RKO (cell line): ENCODE results near the gene FNIP1.
"Not testable (repeated sequence)": the region's sequence is repeated elsewhere in the genome, so short reads cannot be mapped to it uniquely, and the experiment has no call there.

Experiments
- DNase-seq: peaks from one replicate; pipeline ENCODE4 v3.0.0-alpha.2; 2016; ENCODE audit warnings: low spot score

FNIP1 gene

DNA sequence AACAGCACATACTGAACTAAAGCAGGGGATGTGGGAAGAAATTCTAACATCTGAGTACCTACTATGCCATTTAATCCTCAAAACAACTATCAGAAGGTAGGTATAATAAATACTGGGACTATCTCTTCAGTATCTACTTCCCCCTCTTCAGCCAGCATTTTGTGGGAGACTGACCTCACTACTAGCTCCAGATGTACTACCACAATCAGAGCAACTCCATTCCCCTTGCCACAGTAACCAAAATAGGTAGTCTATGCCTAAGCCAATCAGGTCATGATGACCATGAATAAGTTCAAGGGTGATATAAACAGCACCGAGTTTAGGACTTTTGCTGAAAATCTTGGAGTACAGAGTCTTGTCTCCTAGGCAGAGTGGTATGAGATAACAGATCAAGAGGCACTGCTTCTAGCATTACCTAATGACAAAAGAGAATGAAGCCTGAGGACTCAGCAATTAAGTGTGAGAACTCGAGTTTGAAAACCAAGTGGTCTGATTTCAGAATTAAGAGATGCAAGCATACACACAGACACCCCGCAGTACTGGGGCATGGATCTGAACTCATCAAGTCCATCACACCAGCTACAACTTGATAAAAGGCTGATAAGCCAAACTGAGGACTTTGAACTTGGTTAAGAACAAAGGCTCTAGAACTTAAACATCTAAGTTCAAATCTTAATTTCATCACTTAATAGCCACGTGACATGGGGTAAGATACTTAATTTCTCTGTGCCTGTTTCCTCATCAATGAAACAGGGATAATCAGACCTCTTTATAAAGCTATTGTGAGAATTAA is 9.7 kb downstream of the FNIP1 start:
- DNase-seq: no peak

DNA sequence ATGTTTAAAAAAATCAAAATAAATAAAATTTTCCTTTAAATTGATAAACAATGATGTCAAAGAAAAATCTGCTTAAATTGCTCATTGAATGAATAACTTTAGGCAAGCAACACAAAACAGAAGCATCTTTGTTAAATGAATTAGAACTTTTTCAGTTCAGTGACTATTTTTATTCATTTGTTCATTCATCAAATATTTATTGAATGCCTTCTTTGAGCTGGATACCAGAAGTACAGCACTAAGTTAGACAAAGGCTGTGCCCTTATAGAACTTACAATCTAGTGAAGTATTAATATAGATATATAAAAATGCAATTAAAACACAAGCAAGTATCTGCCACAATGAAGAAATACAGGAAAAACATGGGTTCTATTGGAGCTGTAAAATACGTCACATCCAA is 10.8 kb downstream of the FNIP1 start:
- no peak for DNase-seq

DNA sequence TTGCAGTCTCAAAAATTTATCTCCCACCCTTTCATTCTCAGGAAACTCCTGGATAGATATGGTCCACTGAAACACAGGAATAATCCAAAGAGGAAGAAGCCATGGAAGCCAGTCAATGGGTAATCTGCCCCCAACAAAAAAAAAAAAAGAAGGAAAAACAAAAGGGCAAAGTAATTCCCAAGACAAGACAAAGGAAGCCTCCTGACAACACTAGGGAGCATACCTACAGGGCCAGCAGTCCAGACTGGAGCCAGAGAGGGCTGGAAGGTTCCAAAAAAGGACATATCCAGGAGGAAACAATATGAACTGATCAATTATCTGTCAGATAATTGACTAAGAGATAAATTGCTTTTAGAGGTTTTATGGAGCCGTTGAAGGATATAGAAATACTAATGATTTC is 12.9 kb downstream of the FNIP1 start:
- no peak for DNase-seq

DNA sequence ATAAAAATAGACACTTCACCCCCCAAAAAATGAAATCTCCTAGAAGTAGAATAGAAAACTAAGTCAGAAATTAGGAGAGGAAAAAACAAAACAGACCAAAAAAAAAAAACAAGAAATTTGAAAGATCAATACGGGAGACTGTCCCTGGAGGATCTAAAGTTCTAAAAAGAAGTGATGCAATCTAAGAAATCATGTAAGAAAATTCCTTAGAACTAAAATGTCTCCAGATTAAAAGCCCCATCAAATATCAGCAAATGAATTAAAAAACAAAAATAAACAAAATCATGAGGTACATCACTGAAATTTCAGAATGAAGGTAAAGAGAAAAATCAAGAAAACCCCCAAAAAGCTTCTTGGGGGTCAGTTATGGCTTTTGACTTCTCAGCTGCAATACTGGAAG is 13.5 kb downstream of the FNIP1 start:
- DNase-seq: no peak

DNA sequence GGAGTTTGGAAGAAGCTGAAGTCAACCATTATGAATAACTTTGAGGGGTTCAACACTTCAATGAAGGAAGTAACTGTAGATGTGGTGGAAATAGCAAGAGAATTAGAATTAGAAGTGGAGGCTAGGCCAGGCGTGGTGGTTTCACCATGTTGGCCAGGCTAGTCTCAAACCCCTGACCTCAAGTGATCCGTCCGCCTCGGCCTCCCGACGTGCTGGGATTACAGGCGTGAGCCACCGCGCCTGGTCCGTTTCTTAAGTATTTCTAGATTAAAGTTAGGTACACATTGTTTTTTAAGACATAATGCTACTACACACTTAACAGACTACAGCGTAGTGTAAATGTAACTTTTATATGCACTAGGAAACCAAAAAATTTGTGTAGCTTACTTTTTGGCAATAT is 14.1 kb downstream of the FNIP1 start:
- no peak for DNase-seq

DNA sequence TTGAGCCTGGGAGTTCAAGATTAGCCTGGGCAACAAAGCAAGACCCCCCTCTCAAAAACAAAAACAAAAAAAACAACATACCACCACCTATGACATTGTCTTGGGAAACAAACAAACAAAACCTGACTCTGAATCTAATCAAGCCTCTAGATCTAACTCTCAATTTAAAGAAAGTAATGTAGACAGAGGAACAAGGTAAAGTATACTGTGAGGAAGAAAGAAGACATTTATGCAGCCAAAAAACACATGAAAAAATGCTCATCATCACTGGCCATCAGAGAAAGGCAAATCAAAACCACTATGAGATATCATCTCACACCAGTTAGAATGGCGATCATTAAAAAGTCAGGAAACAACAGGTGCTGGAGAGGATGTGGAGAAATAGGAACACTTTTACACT is 18.7 kb downstream of the FNIP1 start:
- not testable (repeated sequence) for DNase-seq

DNA sequence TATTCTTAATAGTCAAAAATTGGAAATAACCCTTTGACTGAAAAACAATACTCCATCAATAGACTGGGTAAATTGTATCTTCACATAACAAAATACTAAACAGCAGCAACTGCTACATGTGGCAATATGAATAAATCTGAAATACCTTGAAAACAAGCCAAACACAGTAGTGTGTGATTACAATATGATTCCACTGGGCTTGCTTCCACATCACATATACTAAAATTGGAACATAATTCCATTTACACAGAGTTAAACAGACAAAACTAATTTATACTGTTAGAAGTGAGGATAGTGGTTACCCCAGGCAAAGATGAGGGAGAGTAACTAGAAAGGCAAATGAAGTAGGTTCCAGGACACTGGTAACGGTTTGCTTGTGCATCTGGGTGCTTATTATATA is 20.4 kb downstream of the FNIP1 start:
- DNase-seq: no peak

DNA sequence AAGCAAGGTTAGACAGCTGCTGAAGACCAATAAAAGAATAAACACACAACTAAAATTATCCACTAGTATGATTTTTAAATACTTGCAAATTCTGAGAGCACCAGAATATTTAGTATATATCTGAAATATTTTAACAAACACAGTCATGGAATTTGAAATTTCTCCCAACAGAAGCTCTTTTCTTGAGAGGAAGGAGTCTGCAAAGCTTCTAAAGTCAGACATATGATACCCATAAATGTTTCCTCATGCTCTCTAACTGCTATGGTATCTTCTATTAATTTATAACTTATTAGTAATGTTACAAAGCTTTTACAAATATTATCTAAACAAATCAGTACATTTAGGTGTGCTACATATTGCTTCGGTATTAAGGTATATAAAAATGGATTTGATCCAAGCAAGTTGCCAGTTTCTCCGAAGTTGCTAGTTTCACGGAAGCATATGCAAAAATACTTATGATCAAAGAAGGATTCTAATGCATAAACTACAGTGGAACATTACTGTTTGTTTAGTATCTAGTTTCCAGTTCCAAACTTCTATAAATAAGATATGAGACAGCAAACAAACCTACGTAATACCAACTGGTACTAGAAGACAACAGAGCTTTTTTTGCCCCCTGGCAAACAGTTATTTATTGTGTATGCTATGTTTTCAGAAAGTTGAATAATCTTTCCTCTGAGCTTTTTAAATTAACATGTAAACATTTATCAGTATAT is 22.0 kb downstream of the FNIP1 start:
- no peak for DNase-seq

DNA sequence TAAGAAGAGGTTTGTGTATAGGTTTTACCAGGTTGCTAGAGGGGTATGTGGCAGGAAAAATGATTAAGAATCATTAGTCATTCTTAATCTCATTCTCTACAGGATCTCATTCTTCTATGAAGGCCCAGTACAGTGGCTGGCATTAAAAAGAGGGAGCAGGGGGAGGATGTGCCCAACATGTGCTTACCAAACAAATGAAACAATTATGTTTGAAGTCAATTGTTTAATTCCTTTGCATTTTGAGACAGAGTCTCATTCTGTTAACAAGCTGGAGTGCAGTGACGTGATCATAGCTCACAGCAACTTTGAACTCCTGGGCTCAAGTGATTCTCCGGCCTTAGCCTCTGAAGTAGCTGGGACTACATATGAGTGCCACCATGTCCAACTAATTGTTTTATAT is 23.0 kb downstream of the FNIP1 start:
- DNase-seq: no peak

DNA sequence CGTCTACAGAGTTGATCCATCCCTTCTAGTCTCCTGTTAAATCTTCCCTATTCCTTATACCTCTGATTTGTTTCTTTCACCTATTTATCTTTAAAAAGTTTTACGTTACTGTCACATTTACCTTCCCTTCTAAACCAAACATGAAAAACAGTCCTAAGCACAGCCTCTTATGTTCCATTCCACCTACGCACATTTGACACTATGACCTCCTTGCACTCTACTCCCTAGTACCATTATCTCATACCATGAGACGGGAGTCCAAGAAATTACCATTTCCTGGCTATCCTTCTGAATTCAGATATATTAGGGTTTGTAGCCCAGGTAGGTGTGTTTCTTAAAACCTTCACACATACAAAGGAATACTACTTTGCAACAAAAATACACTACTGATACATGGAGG is 25.1 kb downstream of the FNIP1 start:
- no peak for DNase-seq

DNA sequence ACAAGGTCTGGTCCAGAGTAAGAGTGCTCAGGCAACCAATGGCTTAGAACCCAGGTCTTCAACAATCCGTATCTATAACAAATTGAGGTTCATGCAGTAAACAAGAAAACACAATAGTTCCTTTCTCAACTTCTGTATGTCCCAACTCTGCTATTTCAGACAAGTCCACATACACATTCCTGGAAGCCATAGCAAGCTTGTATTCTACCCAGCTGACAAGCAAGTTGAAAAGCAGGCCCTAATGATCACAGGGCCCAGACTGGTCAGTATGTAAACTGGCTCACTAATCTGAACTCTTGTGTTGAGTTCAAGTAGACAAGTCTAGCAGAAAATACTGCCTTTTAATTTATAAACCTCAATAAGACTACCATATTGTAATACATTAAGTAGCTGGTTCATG is 26.9 kb downstream of the FNIP1 start:
- no peak for DNase-seq

DNA sequence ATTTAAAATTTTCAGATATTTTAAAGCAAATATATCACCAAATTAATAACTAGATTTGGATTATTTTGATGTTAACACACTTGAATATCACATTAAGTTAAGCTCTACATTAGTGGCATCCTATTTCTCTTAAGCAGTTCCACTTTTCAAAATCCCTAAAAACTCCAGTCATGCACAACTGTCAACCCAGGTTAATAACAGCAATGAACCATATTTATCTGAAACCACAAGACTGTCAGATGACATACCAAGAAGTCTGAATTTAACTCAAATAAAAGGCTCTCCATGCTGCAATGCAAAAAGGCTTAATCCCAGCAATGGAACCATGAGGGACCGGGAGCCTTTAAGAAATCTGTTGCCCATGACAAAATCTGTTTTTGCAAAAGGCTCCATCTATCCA is 27.5 kb downstream of the FNIP1 start:
- DNase-seq: no peak

DNA sequence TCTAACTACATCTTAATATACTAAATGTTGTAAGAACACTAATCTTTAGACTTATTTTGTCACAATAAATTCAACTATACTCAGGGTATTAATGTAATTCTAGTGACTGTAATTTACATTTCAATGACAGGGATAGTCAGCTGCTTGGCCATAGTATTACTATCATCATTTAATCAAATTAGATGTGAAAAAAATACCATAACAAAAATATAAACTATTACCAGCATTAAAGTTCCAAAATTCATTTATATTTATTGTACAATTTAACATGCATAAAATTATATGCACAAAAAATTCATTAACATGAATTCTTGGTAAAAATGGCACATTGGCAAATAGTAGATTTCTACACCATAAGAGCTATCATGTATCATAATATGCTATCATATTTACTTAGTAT is 28.9 kb downstream of the FNIP1 start:
- no peak for DNase-seq

DNA sequence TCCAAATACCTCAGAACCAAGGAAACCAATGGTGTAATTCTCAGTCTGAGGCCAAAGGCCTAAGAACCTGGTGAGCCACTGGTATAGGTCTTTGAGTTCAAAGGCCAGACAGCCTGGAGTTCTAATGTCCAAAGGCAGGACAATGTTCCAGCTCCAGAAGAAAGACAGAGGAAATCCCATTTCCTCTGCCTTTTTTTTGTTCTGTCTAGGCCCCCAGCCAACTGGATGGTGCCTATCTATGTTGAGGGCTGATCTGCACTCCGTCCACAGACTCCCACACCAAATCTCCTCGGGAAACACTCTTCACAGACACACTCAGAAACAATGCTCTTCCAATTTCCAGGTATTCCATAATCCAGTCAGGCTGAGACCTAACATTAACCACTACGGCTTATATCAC is 30.1 kb downstream of the FNIP1 start:
- no peak for DNase-seq

DNA sequence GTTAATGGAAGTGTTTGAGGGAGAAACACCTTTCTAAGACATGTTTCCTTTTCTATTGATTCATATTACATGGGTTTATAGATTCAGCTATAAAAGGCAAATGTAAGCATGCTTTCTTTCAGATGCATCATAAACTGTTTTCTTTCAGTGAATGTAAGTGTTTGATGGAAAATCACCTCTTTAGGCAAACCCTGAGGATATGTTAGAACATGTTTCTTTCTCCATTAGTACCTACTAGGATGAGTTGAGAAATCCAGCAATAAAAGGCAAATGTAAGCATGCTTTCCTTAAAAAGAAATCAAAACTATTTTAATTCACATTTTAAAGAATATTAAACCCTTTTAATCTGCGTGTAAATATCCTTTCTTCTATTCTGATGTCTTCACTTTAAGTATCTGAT is 31.6 kb downstream of the FNIP1 start:
- DNase-seq: no peak

DNA sequence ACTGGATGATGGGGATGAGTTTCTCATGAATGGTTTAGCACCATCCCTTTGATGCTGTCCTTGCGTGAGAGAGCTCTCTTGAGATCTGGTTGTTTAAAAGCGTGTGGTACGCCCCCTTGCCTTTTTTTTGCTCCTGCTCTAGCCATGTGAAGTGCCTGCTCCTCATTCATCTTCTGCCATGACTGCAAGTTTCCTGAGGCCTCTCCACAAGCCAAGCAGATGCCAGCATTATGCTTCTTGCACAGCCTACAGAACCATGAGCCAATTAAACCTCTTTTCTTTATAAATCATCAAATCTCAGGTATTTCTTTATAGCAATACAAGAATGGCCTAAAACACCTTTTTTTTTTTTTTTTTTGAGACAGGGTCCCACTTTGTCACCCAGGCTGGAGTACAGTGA is 32.8 kb downstream of the FNIP1 start:
- no peak for DNase-seq

DNA sequence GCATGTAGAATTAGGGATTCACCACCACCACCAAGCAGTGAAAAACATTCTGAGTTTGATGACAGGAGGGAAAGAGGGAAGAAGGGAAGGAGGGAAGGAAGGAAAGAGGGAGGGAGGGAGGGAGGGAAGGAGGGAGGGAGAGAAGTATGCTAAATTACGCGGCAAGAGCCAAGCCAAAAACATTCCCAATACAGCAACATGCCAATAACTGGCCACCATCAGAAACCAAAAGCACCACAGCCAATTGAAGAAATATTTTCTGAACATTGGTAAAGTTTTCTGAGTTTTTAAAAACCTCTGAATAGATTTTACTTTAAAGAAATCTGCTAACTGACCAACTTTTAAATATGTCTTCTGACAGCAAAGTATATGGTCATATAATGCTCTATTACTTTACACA is 36.0 kb downstream of the FNIP1 start:
- DNase-seq: no peak

DNA sequence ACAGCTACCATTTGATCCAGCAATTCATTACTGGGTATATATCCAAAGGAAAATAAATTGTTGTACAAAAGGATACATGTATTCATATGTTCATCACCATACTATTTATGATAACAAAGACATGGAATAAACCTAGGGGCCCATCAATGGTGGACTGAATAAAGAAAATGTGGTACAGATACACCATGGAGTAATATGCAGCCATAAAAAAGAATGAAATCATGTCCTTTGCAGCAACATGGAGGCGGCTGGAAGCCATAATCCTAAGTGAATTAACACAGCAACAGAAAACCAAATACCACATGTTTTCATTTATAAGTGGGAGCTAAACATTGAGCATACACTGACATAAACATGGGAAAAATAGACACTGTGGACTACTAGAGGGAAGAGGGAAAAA is 37.1 kb downstream of the FNIP1 start:
- no peak for DNase-seq

DNA sequence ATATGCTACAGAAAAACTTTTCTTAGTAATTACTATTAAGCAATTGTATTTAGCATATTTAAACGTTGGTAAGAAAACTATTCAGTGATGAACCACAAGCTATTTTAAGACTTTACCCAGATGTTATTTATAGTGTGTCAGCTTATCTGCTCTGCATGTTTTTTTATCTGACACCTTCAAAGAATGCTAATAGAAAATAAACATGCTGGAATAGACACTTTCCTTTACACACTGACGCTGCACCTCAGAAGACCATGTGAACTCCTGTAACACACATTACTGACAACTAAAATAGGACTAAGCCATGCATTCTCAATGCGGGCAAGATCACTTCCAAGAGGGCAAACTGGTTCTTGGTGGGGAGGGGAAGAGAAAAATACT is 38.3 kb downstream of the FNIP1 start:
- no peak for DNase-seq

DNA sequence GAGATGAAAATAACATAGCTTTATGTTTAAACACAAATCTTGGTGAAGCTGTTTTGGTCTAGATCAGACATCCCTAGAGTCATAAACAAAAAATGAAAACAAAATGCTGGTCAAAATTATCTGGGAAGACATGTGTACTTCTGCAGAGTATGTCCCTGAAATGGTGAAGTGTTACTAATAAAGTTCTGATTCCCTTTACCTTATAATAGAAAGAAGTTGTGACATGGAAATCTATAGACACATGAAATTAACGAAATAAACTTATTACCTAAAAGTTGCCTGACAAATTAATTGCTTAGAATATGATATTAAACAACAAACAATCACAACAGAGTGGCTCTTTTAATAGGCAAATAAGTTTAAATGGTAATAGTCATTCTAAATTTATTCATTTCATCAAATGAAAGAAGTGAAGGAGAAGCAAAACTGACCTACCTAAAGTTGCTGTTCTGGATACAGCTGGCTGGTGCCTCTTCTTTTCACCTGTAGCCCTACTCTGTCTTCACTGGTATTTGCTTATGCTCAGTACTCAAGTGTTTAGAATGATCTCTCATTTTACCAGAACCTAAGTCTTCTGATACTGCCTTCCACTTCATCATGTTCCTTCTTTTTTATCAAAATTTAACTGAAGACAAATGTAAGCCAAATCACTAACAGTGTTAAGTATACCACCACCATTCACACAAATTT is 38.8 kb downstream of the FNIP1 start:
- no peak for DNase-seq

DNA sequence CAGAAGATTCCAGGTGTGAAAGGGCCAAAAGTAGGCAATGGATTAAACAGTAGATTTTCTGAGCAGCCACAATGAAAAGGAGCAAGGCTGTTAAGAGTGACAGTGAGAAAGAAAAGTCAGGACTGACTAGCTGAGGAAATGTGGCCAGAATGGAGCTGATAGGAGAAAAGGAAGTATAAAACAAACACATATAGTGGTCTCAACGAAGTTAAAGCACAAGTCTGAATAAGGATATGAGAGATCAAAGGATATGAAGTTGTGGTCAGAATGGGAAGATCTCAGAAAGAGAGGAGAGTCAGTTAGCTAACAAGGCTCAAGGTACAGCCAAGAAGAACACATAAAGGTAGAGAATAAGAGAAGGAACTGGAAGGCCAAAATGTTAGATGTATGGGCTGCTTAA is 39.9 kb downstream of the FNIP1 start:
- no peak for DNase-seq

DNA sequence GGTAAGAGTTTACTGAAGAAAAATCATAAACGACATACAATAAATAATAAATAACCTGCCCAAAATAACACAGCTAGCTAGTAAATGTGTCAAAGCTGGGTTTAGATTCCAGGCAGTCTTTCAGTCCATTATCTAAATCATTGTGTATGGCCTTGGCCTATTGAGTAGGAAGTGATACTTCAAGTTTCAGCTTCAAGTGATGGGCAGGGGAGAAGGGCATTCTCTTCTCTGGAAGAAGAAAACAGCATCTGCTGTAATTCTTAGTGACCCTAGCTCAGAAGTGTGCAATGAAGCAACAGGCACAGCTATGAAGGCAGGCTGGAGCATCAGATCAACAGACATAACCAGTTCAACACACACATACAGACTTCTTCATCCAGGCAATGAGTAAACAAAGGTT is 42.5 kb downstream of the FNIP1 start:
- DNase-seq: no peak

DNA sequence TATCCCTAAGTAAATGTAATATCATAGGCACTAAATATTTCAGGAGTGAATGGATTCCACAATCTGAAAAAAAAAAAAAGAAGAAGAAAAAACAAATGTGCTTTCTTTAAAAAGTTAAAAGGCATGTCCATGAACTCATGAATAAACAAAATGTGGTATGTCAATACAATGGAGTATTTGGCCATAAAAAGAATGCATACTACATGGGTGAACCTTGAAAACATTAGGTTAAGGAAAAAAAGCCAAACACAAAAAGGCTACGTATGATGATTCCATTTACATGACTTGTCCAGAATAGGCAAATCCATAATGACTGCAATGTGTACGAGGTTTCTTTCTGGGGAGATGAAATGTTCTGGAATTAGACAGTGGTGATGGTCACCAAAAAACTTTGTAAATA is 45.3 kb downstream of the FNIP1 start:
- DNase-seq: no peak
